Right cardiac atrium (tissue), 5 donors: ENCODE measurements around the gene ULK4. TPM values are rescaled to one million over a fixed set of nuclear protein-coding genes. Genes with fewer than 3 reads are reported as not detected.

Source experiments
- ATAC-seq, 2 donors: fragments of 200-7000 bp; cut with Tn5 transposase; one replicate each; pipeline versions ENCODE4 v1.8.0 to v1.9.1; 2020; ENCODE audit warnings: moderate library complexity in 2 of 2, mild to moderate bottlenecking in 1 of 2
- DNase-seq, 3 donors: peaks; one replicate each; pipeline ENCODE4 v3.0.0-alpha.2; 2020
- H3K27ac ChIP-seq: one replicate; pipeline ENCODE4 v1.5.1; 2013; ENCODE audit warnings: mild to moderate bottlenecking, low read length, control low read depth, moderate library complexity
- H3K27me3 ChIP-seq: one replicate; pipeline ENCODE4 v1.6.1; 2013; ENCODE audit not compliant: control insufficient read depth, insufficient read depth
- H3K4me1 ChIP-seq: one replicate; pipeline ENCODE4 v1.6.1; 2013; ENCODE audit warnings: low read length; ENCODE audit not compliant: control insufficient read depth, insufficient read depth
- H3K4me3 ChIP-seq: one replicate; pipeline ENCODE4 v1.5.1; 2013; ENCODE audit warnings: low read length, control low read depth
- H3K9me3 ChIP-seq: one replicate; pipeline ENCODE4 v1.6.1; 2013; ENCODE audit warnings: low read length; ENCODE audit not compliant: control insufficient read depth
- WGBS: extraction: QIAGEN DNeasy Blood & Tissue Kit; methylation state at CpG from one replicate; pipeline ENCODE4 v1.1.7; 2013; 5-methylcytosine and 5-hydroxymethylcytosine counted together
- intact Hi-C, 4 donors: fragments of 100-400 bp; cut with DNase I; formaldehyde crosslinking; loops; one replicate each; pipeline versions ENCODE4 v1.11.0 to v1.14.0; 2022 to 2023
- polyA plus RNA-seq: library from polyadenylated mRNA; stranded (reverse); fragments of 200-250 nt; gene quantifications from one replicate; pipeline ENCODE4 v1.2.3, GENCODE V29; 2013
- total RNA-seq, 4 donors: library from RNA; stranded (reverse); fragmentation: NEBNext Ultra II Directional; extraction: Animal tissue kit (Norgen Biotek cat#: 25700); gene quantifications; one replicate each; pipeline ENCODE4 v1.2.1, GENCODE V29; 2021
- donor health status: healthy with polysubstance abuse.
- donor health status: DM: no; HTN: yes; CAD: no.
- donor health status: DM: no; HTN: no; CAD: no.
- donor health status: DM: no; HTN: yes; CAD: no; lungs with severe emphysema.
- donor health status: DM: yes; HTN: yes; CAD: no.

ULK4 gene
- total and polyA plus RNA-seq, 5 donors = 13.8 to 22.4 (median 18.0) TPM

DNA sequence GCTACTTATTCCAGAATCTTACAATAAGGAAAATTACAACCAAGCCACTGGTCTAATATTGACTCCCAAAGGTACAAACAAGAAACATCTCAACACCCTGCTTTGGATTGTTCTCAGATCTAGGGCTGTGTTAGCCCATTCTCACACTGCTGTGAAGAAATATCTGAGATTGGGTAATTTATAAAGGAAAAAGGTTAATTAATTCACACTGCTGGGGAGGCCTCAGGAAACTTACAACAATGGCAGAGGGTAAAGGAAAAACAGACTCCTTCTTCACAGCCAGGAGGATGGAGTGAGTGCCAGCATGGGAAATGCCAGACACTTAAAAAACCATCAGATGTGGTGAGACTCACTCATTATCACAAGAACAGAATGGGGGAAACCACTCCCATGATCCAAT lies 208.3 kb downstream of the ULK4 start:
- DNase-seq (no peak), ATAC-seq (peak in 1 of 2 donors; percentile 57)
- no peak overlapping the region for H3K27ac ChIP-seq
- H3K27me3 ChIP-seq = no peaks in the 10 kb centered on the region
- intact Hi-C loops = no loop called here
- H3K9me3 ChIP-seq = no peaks in the 10 kb centered on the region
- H3K4me3 ChIP-seq = no peak overlapping the region
- no peaks in the 10 kb centered on the region for H3K4me1 ChIP-seq

DNA sequence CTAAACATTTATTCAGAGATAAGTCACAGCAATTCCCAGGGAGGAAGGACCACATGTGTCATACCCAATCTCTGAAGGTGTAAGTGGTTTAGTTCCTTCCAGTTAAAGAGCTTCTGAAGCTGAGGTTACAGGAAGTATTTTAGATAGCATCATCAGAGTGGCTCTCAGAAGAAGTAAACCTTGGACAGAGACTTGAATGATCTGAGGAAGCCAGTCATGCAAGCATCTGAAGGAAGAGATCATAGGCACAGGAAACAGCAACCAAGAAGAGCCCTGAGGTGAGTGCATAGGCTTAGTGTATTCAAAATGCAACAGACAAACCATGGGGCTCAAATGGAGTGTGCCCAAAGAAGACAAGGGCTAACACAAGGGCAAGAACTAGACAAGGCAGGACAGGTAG lies 210.3 kb downstream of the ULK4 start:
- intact Hi-C loops = no loop called here
- Histone ChIP-seq H3K27me3 (no peaks in the 10 kb centered on the region), H3K4me3 (no peak overlapping the region), H3K4me1 (no peaks in the 10 kb centered on the region), H3K9me3 (no peaks in the 10 kb centered on the region), H3K27ac (no peak overlapping the region)
- no peak for DNase-seq
- no peak for ATAC-seq

DNA sequence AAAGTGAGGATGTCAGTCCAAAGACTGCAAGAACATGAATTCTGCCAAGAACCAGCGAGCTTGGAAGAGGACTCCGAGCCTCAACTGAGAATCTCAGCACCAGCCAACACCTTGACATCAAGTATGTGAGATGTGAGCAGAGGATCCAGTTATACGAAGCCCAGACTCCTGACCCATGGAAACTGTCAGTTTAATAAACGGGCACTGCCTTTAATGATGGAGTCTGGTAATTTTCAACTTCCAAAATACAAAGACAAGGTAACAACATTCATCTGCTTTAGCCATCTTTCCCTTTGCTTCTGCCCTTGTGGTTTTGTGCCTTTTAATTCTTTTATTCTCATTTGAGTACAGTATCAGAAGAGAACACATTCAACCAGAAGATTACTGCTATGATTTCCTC lies 211.9 kb downstream of the ULK4 start:
- H3K27ac ChIP-seq = no peak overlapping the region
- no peaks in the 10 kb centered on the region for H3K4me1 ChIP-seq
- H3K27me3 ChIP-seq = no peaks in the 10 kb centered on the region
- intact Hi-C loops = no loop called here
- H3K9me3 ChIP-seq = no peaks in the 10 kb centered on the region
- WGBS = 94% methylated on average over 4 of the region's 4 CpGs
- no peak overlapping the region for H3K4me3 ChIP-seq
- ATAC-seq = no peak
- DNase-seq = no peak

DNA sequence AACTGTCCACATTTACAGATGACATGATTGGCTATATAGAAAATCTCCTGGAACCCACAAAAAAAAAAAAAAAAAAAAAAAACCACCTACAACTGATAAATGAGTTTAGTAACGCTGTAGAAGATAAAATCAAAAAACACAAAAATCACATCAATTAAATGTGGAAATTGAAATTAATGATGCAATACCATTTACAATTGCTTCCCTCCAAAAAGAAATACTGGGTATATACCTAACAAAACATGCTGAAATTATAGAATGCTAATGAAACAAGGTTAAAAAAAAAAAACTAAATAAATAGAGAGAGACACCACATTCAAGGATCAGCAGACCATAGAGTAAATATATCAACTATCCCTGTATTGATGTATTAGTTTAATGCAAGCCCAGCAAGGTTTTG lies 215.7 kb downstream of the ULK4 start:
- no peaks in the 10 kb centered on the region for H3K27me3 ChIP-seq
- no peak overlapping the region for H3K4me3 ChIP-seq
- no peak overlapping the region for H3K27ac ChIP-seq
- H3K9me3 ChIP-seq = no peaks in the 10 kb centered on the region
- intact Hi-C loops = no loop called here
- no peaks in the 10 kb centered on the region for H3K4me1 ChIP-seq
- ATAC-seq (no peak), DNase-seq (no peak)
- WGBS = 95% methylated on average over 1 of the region's 1 CpG

DNA sequence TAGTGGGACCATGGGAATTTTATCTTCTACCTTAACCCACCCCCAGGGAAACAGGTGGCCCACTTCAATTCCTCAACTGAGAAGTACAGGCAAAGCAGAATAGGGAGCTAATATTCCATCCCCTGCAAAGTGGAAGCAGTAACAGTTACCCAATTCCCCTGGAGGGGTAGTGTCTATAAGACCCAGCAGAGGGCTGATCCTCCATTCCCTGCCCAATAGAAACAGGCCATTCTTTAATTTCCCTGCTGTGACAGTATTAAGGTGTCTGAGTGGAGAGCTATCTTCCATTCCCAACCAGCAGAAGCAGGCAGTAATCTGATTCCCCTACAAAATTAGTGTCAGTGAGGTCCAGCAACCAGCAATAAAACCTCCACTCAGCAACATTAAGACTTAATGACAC lies 219.8 kb downstream of the ULK4 start:
- no peaks in the 10 kb centered on the region for H3K27me3 ChIP-seq
- no peak for ATAC-seq
- H3K27ac ChIP-seq = no peak overlapping the region
- no peak for DNase-seq
- H3K4me3 ChIP-seq = no peak overlapping the region
- intact Hi-C loops = no loop called here
- no peaks in the 10 kb centered on the region for H3K4me1 ChIP-seq
- no peaks in the 10 kb centered on the region for H3K9me3 ChIP-seq

DNA sequence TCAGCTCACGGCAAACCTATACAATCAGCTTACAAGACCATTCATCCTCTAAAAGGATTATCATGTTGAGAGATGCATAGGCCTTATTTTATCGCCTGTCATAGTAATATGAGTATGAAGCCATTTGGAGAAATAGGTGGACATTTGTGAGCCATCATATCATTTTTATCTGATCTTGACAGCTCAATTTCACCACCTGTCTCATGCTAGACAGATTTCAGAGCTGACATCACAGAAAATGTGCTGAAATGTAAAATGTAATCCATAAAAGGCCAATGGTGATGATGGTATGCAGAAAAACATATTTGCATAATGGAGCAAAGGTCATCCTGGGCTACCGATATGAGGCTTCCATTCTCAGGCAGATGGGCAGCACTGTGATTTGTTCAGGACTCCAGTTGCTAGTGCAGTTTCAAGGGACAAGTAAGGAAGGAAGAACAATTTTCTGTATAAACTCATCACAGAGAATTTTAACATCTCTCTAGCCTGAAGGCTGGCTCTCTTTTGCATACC lies 221.5 kb downstream of the ULK4 start:
- 86% methylated on average over 3 of the region's 3 CpGs for WGBS
- Histone ChIP-seq H3K9me3 (no peaks in the 10 kb centered on the region), H3K4me1 (no peaks in the 10 kb centered on the region), H3K27me3 (no peaks in the 10 kb centered on the region), H3K4me3 (no peak overlapping the region), H3K27ac (no peak overlapping the region)
- DNase-seq (no peak), ATAC-seq (no peak)
- intact Hi-C loops = no loop called here

DNA sequence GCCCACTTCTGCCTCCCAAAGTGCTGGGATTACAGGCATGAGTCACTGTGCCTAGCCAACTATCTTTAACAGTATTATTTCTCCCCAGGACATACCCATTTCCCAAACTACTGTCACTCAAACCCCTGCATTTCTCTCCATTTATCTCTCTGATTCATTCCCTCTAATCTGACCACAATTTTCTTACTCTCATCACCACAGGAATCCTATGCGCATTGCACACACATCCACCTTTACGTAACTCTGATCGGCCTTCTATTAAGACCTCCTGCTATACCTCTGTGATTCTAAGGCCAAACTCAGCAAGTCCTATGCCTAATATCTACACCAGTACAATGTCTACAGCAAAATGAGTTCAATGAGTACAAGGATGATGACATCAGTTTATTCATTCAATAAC lies 235.0 kb downstream of the ULK4 start:
- H3K4me3 ChIP-seq = no peak overlapping the region
- DNase-seq (no peak), ATAC-seq (no peak)
- H3K9me3 ChIP-seq = no peaks in the 10 kb centered on the region
- H3K27ac ChIP-seq = no peak overlapping the region
- no peaks in the 10 kb centered on the region for H3K27me3 ChIP-seq
- WGBS = 99% methylated on average over 3 of the region's 3 CpGs
- intact Hi-C loops = no loop called here
- no peaks in the 10 kb centered on the region for H3K4me1 ChIP-seq

DNA sequence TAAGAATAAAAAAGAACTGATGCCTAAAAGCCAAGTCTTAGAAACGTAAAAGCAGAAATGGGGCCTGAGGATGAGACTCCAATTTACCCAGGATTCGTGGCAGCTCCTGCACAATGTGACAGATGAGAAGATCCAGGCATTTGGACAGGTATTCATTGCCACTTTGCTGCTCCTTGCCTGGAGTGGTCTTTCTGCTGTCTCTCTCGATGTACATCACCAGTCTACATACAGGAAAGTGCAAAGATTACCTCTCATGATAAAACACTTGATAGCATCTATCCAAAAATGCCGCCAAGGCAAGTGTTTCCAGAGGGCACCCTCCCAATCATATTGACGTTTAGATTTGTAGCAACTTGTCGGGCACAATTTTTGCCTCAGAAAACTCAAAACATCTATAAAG lies 244.3 kb downstream of the ULK4 start:
- Histone ChIP-seq H3K4me1 (no peaks in the 10 kb centered on the region), H3K9me3 (no peaks in the 10 kb centered on the region), H3K27ac (no peak overlapping the region), H3K27me3 (no peaks in the 10 kb centered on the region), H3K4me3 (no peak overlapping the region)
- DNase-seq (no peak), ATAC-seq (no peak)
- WGBS = 73% methylated on average over 6 of the region's 6 CpGs
- intact Hi-C loops = loop anchor here (5.0 to 10.0 kb wide), 2 partner anchors 1133 to 1135 kb away; no protein-coding TSS in a partner anchor

DNA sequence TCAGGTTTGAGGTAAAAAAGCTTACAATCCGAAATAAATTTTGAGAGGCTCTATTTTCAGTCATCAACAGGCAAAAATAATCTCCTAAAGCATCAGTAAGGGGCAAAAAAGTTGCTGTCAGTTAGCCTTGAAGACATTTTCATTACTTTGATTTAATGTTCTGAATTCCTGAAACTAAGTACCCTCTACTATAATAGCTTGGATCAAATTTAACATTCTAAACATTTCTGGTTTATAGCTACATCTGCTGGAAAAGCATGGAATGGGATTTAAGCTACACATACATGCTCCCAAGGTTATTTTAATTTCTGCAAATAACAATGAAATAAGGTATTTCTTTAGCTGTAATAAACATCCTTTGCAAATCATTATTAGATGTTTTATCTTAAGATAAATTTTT lies 245.4 kb downstream of the ULK4 start:
- H3K9me3 ChIP-seq = no peaks in the 10 kb centered on the region
- DNase-seq (no peak), ATAC-seq (no peak)
- H3K4me3 ChIP-seq = no peak overlapping the region
- H3K27ac ChIP-seq = no peak overlapping the region
- 83% methylated on average over 1 of the region's 1 CpG for WGBS
- intact Hi-C loops = loop anchor here (5.0 to 10.0 kb wide), 2 partner anchors 1132 to 1134 kb away; no protein-coding TSS in a partner anchor
- no peaks in the 10 kb centered on the region for H3K27me3 ChIP-seq
- H3K4me1 ChIP-seq = peaks cover 2% of the 10 kb centered on the region

DNA sequence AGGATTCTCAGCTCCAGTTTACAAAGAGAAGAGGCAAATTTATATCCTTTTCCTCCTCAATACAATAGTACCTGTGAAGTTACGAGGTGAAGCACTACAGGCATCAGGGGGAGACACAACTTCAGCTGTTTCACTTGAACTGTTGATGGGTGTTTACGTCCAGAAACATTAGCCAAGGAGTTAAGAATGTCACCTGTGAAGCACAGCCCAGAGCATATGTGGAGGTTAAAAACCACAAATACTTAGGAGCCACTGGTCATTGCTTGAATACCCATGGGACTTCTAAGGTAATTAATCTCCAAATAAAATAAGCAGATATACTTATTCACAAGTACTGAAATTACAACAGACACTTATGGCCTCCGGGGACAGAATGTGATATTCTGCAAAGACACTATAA lies 246.5 kb downstream of the ULK4 start:
- WGBS = 77% methylated on average over 3 of the region's 3 CpGs
- intact Hi-C loops = loop anchor here (5.0 to 10.0 kb wide), 2 partner anchors 1131 to 1133 kb away; no protein-coding TSS in a partner anchor

DNA sequence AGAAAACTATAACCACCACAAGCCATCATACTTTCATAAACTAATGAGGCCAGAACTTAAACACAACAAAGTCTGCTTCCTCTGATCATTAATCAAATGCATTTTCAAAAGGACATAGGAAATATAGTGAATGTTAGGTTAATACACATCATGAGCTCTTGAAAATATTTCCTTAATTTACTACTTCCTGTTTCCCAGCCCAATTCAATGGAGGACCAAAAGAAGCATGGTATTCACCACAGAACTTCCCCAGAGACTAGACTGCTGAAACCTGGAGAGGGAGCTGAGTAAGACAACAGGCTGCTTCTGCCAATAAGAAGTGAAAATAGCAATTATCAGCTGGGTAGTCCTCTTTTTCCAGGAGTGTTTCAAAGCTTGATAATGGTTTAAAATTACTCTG lies 250.3 kb downstream of the ULK4 start:
- Histone ChIP-seq H3K9me3 (no peaks in the 10 kb centered on the region), H3K27me3 (no peaks in the 10 kb centered on the region), H3K27ac (no peak overlapping the region), H3K4me1 (peaks cover 2% of the 10 kb centered on the region), H3K4me3 (no peak overlapping the region)
- ATAC-seq = no peak
- intact Hi-C loops = loop anchor here in 2 of 4 donors (10.0 kb wide), 1 partner anchor 1127 kb away; no protein-coding TSS in a partner anchor
- DNase-seq = no peak

More for the DNA sequence above, 246.5 kb downstream of the ULK4 start:
- Histone ChIP-seq H3K4me1 (peaks cover 2% of the 10 kb centered on the region), H3K27ac (no peak overlapping the region), H3K27me3 (no peaks in the 10 kb centered on the region), H3K9me3 (no peaks in the 10 kb centered on the region), H3K4me3 (no peak overlapping the region)
- DNase-seq = no peak
- no peak for ATAC-seq
